Midbrain (tissue), 1 donor: Measurements from ENCODE around the gene MDH1B.
"Not testable (repeated sequence)": the region's sequence is repeated elsewhere in the genome, so short reads cannot be mapped to it uniquely, and the experiment has no call there.

ENCODE experiments used
- DNase-seq: peaks from one replicate; lab custom pipeline; 2025; lab: John Stamatoyannopoulos, UW

The MDH1B gene

DNA sequence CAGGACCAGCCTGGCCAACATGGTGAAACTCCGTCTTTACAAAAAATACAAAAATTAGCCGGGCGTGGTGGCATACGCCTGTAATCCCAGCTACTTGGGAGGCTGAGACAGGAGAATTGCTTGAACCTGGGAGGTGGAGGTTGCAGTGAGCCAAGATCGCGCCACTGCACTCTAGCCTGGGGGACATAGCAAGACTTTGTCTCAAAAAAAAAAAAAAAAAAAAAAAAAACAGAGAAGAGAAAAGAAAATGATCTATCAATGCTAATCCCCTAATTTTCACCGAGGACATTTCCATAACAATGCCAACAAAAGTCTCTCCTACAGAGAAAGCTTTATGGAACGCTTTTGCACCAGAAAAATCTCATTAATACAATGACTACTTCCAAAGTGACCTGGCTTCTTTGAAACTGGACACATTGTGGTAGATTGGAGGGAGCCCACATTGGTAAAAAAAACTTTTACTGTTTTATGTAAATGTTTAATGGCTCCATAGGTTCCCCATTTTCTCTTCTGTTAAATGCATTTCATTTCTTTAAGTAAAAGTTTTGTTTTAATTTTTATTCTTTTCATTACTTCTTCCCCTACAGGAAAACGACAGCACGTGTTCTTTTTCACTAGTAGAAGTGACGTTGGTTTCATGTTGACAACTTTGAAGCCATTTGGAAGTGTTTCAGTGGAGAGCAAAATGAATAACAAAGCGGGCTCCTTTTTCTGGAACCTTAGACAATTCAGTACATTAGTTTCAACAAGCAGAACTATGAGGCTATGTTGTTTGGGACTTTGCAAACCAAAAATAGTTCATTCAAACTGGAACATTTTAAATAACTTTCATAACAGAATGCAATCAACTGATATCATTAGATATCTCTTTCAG, 1.2 kb upstream of the MDH1B start:
- DNase-seq, result no peak

DNA sequence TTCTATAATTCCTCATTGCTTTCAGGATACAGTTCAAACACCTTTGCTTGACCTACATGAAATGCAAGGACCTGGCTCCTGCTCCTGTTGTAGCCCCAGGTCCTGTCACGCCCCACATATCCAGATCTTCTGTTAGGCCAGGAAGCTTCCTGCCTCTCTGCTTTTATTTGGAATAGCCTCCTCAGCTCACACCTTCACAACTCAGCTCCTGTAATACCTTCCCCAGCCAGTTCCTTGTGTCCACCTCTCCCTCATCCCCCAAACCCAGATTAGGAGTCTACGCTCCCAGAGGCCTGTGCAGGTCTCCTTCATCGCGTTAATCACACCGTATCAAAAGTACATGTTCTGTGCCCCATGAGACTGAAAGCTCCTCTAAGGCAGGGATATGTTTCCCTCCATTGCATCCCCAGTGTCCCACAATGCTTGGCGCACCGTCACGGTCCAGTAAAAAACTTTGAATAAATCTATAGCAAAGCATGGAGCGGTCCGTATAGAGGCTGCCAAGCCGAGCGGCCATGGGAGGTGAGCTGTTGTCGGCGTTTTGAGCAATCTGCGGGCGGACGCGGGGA, 371 bp downstream of the MDH1B start:
- no peak for DNase-seq

DNA sequence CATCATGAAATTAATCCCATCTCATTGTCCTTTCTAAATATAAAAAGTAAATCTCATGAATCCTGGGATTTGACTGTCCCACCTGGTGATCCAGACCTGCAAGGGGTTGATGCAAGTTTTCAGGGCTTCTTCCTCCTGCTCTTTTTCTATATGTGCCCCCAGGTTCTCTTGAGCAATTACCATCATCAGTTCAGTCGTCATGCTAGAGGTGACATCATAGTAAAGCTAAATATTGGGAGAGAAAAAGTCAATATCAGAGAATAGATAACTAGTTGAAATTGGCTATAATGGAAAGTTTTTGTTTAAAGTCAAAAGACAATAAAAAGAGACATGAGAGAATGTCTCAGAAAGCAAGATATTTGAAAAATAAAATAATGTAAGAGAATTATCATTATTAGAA, 8.3 kb downstream of the MDH1B start:
- DNase-seq, result no peak

DNA sequence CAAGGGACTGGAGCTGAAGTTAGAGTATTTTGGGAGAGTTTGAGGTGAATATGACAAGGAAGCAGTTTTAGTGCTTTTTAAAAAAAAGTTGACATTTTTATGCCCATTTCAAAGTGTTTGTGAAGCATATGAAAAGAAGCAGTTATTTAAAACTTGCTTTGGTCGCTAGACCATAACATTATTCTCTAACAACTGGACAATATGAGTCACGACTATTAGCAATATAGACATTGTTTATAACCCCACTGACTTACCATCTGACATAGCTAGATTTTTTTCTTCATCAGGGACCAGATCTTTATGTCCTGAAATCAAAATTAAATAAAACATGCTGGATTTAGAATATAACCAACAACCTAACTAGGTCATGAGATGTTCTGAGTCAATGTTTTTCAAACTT, 24.3 kb downstream of the MDH1B start:
- DNase-seq, result no peak

DNA sequence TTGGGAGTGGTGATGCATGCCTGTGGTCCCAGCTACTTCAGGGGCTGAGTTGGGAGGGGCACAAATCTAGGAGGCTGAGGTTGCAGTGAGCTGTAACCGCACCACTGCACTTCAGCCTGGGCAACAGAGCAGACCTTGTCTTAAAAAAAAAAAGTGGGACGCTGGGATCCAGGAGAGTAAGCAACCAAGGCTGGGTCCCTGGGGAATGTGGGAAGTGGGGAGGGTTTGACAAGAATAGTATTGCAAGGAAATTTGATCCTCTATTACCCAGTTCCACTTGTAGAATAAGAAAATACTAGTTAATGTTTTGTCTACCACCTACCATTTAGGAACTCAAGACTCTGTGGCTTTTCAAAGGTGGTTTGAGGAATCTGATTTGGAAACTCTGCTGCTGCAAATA, 25.9 kb downstream of the MDH1B start:
- no peak for DNase-seq

DNA sequence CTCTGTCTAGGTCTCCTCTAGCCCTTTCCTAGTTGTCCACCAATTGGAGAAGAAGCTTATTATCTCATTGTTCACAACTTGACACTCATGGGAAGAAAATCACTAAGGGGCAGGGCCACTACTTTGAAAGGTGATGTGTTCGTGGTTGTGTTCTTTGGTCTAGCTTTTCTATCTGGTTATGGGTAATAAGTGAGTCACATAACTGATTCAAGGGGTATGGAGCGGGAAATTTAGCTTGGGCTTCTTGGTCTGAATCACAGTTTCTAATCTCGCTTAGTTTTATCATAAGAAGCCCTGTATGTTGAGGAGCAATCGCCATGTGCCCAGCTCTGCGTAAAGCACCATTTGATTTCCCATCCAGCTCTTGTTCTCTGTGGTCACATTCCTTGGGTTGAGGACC, 28.2 kb downstream of the MDH1B start:
- no peak for DNase-seq

DNA sequence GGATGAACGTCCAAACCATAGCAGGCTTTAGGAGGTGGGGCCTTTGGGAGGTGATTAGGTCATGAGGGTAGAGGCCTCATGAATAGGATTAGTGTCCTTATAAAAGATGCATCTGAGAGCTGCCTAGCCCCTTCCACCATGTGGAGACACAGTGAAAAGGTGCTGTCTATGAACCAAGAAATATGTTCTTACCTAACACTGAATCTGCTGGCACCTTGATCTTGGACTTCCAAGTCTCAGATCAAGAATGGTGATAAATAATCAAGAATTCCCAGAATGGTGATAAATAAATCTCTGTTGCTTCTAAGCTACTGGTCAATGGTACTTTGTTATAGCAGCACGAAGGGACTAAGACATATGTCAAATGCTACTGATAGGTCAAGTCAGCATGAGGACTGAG, 31.8 kb downstream of the MDH1B start:
- no peak for DNase-seq

DNA sequence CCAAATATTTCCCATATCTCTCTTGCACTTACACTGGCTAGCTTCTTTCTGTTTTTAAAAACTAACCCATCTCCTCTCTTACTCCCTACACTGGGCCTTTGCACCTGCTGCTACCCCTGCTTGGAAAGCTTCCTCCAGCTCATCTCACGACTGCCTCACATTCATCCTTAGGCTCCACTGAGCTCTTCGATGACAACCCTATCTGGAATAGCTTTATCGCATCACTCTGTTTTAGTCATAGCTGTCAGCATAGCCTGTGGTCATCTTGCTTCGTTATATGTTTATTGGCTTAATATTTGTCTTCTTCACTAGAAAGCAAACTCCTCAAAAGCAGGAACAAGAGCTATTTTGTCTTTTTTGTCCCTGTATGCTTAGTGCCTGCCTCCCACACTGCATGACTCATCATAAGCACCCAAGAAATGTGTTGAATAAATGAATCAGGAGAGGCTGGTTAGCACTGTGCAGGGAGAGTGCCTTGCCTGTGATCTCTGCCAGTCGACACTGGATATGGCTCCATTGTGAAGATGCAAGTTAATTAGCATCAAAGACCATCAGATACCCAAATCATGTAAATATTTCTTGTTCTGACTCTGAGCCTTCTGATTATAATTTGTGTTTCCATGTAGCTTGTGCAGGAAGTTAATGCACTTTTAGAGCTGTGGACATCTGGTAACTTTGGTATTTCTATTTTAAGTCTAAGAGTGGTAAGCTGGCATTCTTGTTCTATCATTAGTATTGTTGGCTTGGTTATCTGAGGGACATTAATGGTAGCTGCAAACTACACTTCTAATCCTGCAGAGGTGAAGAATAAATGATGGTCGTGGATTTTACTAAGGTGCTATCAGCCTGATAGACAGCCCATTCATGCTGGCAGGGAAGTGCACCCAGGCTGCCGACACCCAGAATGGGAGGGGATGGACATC, 36.6 kb downstream of the MDH1B start:
- no peak for DNase-seq

DNA sequence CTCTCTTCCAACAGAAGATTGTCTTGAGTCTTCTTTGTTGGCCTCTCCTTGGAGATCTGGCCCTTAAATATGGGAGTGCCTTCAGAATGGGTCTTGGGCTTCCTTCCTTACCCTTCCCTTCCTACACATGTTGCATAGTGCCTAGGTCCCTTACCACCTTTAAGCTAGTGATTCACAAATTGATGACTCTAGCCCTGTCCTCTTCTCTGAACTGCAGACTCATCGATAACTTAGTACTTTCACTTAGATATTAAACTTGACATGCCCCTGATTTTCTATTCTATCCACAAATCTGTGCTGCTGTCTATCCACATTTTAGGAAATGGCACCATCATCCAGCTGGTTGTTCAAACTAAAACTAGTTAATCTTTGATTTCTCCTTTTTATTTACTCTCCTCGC, 37.8 kb downstream of the MDH1B start:
- DNase-seq, result no peak

DNA sequence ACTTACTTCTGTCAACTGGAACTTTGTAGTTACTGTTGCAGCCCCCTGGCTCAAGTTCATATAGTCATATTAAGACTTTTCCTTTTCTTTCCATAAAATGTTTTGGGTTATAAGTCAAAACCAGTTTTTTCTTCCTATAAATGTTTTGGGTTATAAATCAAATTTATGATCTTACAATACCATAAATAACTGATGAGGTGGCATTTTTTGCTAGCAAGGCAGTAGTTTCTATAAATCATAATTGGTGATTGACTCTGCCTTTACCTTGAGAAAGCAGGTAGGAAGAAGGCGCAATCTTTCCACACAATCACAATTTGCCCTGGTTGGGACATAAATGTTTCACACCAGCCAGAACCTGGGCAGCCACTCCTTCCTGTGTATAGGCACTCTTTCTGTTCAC, 41.8 kb downstream of the MDH1B start:
- no peak for DNase-seq

DNA sequence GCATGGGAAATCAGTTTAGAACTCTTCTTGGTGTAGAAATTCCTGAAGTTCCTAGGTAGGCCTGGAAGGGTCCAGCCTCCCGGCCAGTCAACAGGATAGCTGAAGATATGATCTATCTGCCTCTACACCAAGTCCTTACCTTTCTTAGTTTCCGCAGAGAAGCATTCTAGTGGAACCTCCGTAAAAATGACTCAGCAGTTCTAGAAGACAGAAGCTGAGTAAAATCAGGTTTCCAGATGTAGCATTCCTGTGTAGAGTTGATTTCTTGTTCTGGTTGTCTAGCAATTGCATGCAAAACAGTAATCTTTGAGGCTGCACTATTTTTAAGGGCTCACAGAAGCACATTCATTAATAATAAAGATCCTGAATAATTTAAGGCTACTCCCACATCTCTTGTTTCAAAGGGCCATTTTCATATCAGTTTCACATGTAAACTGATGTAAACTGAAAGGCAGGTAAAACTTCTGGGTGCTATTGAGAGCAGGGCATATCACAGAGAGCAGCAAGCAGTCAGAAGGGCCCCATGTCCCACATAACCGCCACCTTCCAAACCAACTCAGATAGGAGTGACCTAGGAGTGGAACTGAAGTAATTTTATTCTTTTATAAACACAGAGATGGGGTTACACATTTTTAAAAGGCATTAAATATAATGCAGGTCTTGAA, 43.7 kb downstream of the MDH1B start:
- DNase-seq, result no peak

DNA sequence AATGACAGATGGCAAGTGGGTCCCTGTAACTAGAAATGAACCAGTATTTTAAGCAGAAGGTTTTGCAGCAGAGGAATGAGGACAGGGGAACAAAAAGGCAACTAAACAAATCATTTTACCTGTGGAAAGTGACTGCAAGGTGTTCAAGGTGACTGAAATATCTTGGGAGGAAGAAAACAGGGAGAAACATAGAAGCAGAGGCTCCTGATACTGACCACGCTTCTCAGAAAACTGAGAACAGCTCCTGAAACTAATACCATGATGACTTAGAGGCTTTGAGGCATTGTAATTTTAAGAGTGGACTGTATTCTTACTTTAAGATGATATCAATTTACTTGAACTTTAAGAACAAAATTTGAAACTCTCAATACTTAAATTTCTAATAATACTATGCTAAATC, 46.8 kb downstream of the MDH1B start, which contains the start of gene DYTN:
Gene DYTN (minus strand): TSS at position 101 of the 400 bp plus-strand sequence. CDS start 117 bp downstream, outside the sequence.
- no peak for DNase-seq

DNA sequence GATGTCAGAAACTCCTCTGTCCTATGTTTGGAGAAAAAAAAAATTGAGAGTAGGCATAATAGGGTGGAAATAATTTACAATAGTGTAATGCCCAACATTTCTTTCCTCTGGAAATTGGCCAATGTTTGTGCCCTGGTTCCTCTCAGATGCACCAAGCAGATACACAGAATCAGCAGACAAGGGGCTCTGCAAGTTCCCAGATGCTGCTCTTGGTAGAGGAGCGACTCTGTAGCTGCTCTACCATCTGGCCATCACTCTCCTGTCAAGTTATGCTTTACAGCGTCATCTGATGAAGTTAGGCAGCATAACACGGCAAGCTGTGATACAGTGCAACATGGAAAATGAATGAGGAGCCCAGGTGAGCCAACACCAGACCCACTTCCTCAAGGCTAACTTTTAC, 48.5 kb downstream of the MDH1B start:
- no peak for DNase-seq

DNA sequence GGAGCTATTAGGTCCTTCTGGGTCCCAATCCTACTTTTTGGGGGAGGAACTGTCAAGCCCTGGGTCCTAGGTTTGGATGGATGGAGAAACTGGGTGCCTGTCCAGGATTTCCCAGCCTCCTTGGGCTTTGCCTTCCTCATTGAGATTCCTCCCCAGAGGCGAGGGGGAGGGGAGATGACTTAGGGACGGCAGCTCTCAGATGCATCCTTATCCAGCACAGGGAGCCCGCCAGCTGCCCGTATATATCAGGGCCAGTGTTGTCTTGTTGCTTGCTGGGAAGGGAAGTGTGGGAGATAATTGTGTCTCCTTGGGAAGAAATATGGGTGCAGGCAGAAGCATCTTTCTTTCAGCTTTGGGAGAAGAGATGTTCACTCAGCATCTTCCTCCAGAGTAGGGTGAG, 49.9 kb downstream of the MDH1B start:
- not testable (repeated sequence) for DNase-seq

DNA sequence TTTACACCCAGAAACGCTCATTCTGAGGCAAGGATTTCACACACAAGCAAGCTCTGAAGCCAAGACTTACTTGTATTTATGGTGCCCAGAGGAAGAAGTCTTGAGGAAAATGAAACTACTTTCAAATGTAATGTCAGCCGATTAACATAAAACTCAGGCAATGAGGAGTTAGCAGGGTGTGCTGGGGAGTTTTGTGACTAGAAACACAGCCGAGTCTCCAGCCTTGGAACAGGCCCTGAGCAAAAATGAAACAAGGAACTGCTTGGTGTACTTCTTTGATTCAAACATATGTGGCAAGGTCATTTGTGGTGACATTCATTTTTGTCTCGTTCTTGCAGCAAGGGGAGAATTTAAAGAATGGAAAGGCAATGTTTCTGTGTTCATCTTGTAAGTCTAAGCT, 51.4 kb downstream of the MDH1B start:
- no peak for DNase-seq

DNA sequence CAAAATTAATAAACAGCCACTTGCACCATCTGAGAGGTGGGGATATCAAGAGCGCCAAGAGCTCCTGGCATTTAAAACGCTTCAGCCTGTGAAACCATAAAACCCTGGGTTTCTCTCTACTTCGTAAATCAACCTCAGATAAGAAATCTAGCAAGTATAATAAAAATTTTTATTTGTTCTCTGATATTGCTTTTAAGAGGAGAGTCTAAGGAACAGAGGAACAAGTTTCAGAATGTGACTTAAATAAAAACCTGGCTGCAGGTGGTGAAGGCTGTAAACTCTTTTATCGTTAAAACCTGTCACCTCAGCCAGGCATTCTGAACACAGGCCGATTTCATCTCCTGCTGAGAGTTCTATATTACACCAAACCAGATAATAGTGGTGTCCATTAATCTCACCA, 56.8 kb downstream of the MDH1B start:
- DNase-seq, result no peak

DNA sequence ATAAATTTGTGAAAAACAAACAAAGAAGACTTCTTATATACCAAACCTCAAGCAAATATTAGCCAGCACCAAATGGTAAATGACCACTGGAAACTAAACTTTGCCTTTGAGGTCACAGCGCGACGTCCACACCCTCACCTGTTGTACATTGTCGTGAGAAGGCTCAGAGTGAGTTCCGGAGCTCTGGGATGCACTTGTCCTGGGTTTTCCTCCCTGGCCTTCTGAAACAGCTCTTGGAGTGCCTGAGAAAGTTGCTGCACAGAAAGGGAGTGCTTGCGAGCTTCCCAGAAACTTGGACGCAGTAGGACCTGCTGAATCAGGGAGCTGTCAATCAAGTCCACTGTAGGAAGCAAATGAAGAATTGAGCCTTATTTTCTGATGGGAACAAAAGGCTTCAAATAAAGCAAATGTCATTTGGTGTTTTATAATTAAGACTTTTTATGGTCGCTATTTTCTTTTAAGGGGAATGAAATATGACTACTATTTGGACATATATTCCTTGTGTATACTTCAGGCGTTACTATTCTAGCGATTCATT, 57.9 kb downstream of the MDH1B start:
- DNase-seq, result no peak

DNA sequence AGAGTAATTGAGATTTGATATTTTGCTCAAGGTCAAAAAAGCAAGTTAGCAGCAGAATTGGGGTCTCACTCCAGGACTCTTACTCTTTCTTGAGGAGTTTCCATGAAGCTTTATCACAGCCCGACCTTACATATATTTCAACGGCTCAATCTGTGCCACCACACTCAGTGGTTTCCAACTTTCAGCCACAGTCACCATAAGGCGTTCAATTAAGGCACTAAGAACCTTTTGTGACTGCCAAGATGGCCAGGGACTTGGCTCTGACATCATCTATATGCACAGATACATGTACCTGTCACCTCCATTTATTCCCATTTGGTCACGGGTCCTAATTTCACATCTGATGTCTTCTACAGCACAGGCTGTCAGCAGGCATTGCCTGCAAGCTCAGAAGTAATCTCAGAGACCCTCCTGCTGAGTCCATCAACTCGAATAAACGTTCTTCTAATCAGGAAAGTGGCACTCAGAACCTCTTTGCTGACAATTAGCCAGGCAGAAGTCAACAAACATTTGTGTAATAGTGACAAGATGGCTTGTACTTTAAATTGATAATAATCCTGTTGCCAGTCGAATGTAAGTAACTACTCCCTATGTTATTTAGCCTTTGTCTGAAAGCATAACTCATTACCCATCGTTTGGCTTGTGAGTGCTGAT, 63.0 kb downstream of the MDH1B start:
- no peak for DNase-seq

DNA sequence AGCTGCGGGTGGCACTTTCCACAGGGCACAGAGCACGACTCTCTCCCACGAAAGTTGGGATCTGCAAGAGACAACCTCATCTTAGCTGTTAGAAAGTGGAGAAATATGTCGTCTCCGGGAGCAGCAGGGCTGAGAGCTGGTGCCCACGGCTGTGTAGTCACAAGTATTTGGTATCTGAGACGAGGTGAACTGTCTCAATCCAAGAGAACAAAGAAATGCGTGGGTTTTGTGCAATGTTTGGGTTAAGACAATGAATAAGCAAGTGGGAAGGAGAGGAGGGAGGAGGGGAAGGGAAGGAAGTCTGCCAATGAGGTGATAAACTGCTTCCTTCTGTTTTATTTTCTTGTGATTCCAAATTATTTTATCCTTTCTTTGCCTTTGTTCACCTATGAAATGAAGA, 65.0 kb downstream of the MDH1B start:
- DNase-seq, result no peak

DNA sequence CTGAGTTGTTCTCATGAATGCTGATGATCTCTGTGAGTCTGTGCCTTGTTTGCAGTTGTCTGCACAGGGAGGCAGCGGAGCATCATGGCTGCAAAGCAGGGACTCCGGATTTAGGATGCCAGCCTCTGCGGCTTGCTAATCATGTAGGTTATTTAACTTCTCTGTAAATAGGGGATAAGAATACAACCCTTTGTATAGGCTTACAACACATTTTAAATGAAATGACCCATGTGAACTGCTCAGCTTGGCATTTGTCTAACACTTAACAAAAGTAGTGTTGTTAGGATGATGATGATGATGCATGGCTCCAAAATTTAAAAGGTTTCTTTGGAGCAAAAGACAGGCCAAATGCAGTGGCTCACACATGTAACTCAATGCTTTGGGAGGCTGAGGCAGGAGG, 66.3 kb downstream of the MDH1B start:
- no peak for DNase-seq

DNA sequence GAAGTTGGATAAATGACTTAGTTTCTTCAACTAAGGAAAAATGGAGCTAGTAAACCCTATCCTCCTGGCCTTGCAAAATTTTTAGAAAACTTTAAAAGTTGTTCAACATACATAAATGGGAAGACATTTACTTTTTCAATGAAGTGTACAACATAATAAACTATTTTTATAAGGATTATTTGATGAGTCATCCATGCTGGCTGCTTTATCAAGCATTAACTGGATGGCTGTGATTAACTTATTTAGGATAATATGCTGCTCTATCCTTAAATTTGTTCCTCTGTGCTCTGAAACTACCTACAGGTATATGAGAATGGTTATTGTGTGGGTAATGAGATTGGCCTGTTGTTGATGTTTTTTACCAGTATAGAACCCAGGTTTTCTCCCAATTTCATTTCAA, 68.2 kb downstream of the MDH1B start:
- no peak for DNase-seq
